Activated CD4-positive, alpha-beta T cell treated with anti-CD3 and anti-CD28 coated beads for 4 hours (primary cell): ENCODE data around the gene ANGPTL8.

Experiments used
- DNase-seq, 2 donors: peaks; one replicate each; pipeline ENCODE4 v3.0.0-alpha.2; 2020

The ANGPTL8 gene

DNA sequence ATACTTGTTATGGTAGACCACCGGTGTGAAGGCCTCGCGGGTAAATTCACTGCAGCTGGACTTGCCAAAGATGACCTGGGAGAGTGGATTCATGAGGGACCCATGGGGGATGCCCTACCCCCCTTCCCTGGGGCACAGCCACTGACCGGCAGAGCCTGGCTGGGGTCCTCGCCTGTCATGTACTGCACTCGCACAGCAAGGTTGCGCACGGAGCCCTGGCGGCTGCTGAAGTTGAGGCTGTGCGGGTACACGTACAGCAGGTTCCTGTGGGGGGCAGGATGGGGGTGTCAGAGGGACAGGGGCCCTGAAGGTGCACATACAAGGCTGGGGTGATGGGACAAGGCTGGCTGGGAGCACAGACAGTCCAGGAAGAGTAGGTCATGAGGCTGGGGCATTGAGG lies 1.4 kb upstream of the ANGPTL8 start:
- DNase-seq = no peak

DNA sequence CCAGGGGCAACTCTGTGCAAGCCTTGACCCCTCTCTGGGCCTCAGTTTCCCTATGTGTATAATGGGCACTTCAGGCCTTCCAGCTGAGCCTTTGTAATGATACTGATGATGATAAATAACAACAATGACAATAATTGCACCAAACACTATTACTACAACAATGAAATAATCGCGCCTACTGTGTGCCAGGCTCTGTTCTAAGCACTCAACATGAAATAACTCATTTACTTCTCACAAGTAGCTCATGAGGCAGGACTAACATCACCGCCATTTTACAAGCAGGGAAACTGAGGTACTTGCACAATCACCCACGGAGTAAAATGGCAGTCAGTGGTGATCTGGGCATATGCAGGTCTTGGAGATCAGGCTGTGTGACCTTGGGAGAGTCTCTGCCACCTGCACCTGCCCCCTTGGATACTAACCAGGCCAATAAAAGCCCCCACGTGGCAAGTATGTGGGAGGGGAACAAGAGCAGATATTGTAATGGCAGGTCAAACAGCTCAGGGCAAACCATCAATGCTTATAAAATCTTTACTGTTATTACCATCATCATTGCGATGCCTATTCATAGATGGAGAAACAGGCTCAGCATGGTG lies 540 bp upstream of the ANGPTL8 start:
- no peak for DNase-seq

DNA sequence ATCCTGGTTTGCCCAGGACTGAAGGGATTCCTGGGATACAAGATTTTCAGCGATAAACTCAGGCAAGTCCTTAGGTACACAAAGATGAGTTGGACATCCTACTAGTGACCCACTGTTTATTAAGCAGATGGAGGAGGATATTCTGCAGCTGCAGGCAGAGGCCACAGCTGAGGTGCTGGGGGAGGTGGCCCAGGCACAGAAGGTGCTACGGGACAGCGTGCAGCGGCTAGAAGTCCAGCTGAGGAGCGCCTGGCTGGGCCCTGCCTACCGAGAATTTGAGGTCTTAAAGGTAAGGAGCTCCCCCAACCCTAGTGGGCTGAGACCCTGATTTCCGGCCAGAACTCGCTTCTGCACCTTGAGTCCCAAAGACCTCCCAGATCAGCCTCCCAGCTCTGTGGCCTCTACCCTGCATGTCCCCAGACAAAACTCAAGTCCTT lies 607 bp downstream of the ANGPTL8 start:
- DNase-seq = no peak

DNA sequence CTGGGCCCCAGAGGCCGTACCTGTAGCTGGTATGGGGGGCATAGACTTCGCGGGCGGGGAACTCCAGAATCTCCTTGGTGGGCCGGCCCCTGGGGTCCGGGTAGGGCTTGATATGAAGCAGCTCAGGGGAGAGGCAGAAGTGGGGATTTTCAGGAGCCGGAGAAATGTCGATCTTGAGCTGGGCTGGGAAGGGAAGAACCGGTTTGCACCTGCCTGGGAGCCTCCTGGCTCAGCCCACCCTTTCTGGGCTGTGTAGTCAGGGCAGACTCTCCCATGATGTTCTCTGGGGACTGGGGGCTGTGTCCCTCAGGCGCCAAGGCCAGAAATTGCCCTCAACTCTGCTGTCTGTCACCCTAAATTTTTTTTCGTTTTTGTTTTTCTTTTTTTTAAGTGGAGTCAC lies 2.6 kb downstream of the ANGPTL8 start:
- DNase-seq = no peak

DNA sequence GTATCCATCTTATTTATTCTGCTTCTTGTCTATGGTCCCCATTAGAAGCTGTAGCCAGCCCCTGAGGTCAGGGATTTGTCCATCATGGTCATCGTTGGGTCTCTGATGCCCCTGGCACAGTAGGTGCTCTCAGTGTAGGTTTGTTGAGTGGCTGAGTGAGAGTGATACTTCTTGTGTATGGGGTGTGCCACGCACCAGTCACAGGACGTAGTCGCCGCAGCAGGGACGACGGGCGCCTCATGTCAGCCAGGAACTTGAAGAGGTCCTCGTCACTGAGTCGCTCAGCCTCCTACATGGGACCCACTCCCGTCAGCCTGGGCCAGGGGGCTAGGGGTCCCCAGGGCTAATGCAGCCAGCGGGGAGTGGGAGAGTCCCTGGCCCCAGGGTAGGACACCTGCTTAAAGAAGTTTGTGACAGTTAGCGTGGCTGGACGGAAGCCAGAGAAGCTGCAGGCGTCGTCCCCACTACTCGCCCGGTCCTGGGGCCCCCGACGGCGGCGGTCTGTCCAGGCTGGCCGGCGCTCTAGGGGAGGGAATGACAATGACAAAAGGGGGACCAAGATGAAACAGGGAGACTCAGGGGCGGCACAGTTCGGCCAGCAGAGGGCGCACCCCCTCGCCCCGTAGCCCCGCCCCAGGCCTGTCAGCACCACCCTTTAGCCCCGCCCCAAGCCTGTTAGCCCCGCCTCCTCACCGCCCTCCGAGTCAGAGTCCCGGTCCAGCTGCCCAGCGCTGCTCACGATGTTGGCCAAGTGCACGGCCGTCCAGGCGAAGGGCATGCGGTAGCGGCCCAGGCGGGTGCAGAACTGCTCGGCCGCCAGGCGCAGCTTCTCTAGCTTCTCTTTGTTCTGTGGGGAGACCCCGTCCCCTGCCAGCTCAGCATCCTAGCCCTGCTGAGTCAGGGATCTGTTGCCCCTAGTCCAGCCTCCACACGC lies 3.7 kb downstream of the ANGPTL8 start:
- DNase-seq = peak; percentile 76 to 84

DNA sequence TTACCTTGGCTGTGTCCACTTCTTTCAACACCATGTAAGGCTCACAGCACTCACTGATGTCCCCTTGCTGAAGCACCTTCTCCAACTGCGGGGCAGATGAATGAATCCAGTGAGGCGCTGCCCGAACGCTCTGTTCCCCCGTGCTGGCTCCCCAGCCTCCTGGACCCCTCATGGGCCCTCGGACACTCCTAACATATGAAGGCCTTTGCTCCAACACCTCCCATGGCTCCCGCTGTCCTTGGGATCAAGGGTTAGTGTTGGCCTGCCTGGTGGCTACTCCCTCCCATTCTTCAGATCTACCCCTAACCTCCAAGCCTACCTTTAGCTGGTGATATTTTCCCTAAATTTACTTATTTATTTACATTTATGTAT lies 4.4 kb downstream of the ANGPTL8 start:
- no peak for DNase-seq

DNA sequence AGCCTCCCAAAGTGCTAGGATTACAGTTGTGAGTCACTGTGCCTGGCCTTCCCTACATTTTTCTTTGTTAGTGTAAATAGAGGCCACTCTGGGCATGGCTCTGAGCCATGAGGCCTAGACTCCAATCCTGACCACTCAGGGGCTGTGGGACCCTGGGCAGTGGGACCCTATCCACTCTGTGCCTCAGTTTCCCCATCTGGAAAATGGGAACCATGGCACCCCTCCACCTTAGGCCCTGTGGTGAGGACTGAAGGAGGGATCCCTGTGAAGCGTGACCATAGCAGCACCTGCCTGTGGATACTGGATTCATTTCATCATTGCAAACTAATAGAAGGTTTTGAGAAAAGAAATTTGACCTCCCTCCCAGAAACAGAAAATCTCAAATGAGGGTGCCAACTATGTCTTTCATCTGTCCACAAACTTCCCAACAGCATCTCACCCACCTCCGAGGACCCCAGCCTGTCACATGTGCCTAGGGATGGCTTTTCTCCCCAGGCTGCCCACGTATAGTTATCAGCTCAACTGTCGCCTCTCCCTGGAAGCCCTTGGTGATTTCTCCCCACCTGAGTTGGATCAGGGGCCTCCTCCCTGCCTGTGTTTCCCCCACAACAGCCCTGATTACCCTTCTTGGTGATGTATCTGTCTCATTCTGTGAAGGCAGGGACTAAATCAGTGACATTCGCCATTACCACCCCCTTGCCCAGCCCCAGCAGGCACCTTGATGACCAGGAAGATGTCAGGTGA lies 5.6 kb downstream of the ANGPTL8 start:
- DNase-seq = no peak

DNA sequence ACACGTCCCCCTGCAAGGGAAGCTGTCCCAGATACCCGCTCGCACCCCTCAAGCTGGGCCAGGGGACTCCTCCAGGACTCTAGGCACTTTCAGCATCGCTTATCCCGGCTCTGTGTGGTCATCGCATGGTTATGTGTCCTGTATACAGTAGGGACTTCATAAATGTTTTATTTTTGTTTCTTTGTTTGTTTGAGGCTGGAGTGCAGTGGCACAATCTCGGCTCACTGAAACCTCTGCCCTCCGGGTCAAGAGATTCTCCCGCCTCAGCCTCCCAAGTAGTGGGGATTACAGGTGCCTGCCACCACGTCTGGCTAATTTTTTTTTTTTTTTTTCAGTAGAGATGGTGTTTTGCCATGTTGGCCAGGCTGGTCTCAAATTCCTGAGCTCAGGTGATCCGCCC lies 7.5 kb downstream of the ANGPTL8 start:
- no peak for DNase-seq

DNA sequence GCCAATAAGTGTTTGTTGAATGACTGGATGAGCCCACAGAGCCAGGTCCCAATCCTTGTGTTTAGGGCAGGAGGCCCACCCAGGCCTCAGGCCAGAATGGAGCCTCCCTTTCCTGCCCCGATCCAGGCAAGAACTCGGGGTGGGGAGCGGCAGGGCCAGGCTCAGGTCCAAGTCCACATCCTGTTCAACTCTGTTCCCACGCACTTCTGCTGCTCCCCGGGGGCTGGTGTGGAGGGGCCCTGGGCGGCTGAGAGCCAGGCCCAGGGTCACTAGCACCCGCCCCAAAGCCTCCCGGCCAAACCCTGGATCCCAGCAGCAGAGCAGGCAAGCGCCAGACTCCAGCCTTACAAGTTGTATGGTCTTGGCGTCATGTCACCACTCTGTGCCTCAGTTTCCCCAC lies 8.0 kb downstream of the ANGPTL8 start:
- DNase-seq = no peak

DNA sequence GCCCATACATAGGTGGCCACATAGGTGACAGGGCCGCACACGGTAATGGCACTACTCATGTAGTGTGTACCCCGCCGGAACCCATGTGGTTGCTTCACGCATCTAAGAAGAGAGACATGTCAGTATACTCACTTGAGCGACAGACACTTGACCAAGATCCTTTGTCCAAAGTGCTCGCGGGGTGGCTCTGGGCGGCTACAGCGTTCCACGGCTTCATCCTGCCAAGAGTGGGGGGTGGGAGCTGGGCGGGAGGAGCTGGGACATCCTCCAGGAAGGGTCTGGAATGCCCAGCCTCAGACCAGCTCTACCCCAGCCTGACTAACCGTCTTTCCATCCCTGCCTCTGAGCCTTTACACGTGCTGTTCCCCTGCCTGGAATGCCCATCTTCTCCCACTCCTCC lies 8.5 kb downstream of the ANGPTL8 start:
- no peak for DNase-seq

DNA sequence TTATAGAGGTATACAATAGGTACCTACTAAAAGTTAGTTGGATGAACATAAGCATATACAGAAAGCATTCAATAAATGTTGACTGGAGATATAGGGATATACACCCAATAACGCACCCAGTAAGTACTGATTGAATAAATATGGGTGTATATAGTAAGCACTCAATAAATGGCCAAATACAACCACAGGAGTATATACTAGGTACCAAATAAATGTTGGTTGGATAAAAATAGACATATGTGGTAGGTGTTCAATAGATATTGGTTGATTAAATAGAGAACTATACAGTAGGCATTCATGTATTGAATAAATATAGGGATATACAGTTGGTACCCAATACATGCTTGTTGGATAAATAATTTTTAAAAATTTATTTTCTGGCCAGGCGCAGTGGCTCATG lies 9.4 kb downstream of the ANGPTL8 start:
- no peak for DNase-seq

DNA sequence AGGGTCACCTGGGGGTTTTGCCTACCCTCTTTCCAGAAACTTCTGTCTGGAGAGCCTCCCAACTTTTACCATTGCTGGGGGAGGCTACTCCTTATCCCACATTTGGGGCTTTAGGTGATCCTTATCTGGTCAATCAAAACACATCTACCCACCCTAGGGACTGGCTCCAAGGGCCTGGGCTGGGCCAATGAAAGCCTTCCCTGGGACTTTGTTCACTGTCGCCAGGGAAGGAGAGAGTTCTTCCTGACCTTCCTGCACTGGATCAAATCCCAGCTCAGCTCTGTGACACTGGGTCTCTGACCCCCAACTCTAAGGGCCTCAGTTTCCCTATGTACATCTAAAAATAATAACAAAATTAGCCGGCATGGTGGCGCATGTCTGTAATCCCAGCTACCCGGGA lies 11.8 kb downstream of the ANGPTL8 start:
- no peak for DNase-seq

DNA sequence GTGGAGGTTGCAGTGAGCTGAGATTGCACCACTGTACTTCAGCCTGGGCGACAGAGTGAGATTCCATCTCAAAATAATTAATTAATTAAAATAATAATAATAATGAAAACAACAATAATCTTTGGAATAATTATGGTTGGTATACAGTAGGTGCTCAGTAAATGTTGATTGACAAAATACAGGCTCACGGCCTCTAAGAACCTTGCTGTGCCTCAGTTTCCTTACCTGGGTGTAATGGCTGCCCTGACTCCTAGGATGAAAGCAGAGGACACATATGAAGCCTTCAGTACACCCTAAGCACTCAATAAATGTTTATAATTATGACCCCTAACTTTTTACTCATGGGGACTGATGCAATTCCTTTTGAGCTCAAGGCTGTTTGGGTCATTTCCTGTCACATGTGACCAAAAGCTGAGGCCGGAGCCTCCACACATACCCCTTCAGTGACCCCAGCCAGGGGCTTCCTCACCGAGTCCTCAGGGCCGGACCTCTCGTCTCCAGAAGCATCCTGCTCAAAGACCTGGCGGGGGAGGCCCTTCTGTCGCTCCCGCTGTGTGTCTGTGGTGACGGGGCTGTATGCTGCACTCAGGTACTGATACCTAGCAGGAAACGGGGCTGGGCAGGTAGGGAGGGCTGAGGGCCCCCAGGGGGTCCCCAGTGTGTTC lies 12.4 kb downstream of the ANGPTL8 start:
- no peak for DNase-seq

DNA sequence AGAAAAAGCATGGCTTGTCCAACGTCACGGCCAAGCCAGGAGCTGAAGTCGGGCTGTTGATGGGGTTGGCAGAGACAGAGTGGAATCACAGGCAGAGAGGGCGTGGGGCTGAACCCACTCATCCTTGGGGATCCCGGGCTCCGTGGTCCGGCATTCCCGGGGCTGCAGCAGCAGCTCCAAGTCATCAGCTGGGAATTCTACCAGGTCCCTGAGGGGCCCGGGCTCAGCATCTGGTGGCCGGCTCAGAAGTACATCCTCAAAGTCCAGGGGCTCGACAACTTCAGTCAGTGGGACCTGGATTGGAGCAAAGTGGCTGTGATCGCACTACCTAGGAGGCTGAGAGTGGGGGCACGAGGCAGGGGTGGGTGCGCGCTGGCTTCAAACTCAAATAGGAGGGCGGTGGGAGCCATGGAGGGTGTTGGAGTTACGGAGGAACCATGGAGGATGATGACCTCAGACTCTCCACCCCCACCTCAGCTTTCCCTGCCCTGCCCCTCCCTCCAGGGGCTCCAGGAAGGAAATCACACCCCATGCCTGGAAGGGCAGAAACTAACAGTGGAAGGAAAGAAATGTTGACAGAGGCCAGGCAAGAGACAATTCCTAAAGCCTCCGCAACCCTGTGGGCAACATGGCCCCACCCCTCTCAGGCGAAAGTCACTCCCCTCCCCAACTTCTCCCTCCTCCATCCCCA lies 13.4 kb downstream of the ANGPTL8 start:
- no peak for DNase-seq

DNA sequence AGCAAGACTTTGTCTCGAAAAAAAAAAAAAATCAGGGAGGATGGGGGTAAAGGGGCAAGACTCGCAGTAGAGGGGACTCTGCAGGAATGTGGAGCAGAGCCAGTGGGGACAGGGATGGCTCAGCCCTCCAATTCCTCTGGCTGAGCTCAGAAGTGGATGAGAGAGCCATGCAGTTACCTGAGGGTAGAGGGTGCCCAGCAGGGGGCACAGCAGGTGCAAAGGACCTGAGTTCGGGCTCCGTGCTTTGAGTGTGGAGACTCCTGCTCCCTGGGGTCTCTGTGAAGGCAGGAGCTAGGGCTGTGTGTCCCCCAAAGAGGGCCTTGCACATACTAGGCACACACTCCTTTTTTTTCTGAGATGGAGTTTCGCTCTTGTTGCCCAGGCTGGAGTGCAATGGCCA lies 15.2 kb downstream of the ANGPTL8 start:
- no peak for DNase-seq

DNA sequence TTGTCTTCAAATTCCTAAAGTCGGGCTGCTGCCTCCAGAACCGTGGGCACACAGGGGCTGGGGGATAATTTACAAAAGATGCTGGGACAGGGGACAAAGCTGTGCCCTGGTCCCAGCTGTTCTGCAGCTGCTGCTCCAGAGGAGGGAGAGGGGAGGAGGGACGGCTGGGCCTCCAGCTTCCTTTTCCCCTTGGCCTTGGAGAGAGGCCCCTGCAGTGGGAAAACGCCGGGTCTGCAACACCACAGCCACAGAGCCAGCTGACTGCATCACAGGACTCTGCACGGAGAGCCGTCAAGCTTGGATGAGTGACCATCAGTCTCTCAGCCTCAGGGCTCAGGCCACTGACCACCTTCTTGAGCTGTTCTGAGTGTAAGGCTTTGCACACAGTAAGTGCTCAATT lies 16.8 kb downstream of the ANGPTL8 start:
- DNase-seq = no peak

DNA sequence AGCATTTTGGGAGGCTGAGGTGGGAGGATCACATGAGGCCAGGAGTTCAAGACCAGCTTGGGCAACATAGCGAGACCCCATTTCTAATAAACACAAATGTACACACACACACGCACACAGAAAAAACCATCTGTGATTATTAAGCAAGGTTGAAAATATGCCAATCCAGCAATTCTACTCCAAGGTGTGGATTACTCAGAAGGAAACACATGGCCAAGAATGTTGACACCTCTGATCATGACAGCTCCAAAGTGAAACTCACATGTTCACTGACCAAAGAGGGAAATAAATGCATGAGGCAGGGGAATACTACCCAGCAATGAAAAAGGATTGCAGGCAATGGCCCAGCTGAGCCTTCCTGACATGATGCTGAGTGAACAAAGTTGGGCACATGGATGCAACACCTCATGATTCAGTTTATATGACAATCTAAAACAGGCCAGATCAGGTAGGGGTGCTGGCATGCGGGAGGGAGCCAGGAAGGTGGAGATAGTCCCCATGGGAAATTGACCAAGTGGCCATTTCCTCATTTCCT lies 18.5 kb downstream of the ANGPTL8 start:
- DNase-seq = no peak

DNA sequence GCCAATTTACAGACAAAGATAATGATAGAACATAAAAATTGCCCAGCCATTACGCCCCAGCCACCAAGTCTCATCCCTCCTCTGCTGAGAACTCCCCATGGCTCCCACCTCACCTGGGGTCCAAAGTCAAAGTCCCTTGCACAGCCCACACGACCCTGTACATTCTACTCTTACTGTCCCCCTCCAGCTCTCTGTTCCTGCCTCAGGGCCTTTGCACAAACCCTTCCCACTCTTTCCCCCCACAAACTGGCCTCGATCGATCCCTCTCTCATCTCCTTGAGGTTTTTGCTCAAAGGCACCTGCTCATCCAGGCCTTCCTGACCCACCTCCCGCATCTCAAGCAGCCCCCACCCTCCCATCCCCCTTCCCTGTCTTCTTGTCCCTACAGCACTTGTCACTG lies 21.6 kb downstream of the ANGPTL8 start:
- no peak for DNase-seq

DNA sequence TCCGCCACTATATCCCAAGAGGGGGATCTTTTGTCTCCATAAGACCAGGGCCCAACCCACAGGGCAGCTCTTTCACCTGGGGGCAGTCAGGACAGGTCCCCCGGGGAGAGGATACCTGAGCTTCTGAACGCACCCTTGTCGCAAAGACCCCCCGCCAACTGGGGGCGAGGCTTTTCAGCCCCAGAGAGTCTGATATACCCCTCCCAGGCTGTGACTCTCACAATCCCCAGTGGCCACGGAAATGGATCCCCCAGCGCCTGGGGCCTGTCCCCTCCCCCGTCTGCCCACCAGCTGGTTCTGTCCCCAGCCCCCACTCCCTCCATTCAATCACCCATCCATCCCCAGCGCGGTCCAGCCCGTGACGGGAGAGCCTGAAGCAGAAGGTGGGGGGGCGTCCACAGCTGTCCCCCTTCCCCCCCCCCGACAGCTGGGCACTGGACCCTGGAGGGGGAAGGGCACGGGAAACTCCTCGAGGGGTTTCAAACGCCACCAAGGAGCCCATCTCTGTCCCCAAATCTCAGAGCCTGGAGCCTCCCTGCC lies 22.1 kb downstream of the ANGPTL8 start:
- DNase-seq = no peak

DNA sequence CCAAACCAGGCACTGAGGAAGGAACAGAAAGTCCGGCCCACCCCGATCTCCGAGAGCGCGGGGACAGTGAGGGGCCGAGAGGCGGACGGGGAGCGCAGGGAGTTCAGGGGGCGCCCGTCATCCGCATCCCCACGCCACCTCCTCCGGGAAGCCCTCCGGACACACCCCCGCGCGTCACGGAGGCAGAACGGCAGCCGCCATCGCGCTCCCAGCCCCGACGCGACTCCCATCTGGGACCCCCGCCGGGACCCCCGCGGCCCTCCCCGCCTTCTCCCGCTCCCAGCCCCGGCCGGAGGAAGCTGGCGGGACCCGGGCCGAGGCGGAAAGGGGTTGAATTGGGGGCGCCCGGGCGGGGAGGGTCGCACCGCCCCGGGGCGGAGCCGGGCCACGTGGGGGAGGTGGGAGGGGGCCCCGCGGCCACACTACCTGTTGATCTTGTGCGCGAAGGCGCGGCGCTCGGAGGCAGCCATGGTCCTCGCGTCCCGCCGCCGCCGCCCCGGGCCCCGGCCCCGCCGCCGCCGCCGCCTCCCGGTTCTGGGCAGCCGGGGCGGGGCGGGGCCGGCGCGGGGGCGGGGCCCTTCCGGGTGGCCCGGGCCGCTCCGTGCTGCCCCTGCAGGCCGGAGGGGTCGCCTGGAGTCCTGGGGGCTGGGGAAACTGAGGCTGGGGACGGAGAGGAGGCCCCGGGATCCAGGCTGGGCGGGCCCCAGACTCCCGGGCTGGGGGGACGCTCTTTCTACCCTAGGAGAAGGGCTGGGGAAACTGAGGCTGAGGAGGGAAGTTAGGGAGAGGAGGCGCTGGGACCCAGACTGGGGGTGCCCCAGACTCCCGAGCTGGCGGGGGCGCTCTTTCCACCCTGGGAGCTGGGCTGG lies 22.8 kb downstream of the ANGPTL8 start, which contains the start of gene DOCK6:
TSS of gene DOCK6 (minus strand) at position 554 of the 869 bp plus-strand sequence. CDS start at position 470, 84 bp downstream.
- peak in 1 of 2 donors; percentile 10 for DNase-seq

DNA sequence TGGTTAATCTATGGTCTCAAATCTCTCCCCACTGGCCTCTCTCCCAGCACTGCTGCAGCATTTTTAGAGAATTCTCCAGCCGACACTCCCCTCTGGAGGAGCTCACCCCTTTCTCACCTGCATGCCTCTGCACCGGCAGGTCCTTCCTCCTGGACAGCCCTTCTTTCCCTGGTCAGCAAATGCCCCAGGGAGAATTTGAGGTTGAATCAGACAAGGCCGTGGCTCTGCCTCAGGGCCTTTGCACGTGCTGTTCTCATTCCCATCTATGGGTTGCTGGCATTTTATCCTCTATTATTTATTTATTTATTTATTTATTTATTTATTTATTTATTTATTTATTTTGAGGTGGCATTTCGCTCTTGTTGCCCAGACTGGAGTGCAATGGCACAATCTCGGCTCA lies 24.3 kb downstream of the ANGPTL8 start:
- DNase-seq = no peak
